Calu3 (cell line): ENCODE results near the gene IL20. TPM values are rescaled to one million over a fixed set of nuclear protein-coding genes. Genes with fewer than 3 reads are reported as not detected.

Experiments used
- BruUV-seq: library from RNA; stranded (reverse); fragments of 400-500 nt; replicated peaks from 2 replicates; lab custom pipeline; 2021; lab: Mats Ljungman, UMichigan
- CTCF ChIA-PET: fragments of 300-600 bp; sonication (Branson Sonifier 250); formaldehyde crosslinking; loops from one replicate; lab custom pipeline; 2022; ENCODE audit warnings: antibody characterized with exemption; lab: Charles Lee
- DNase-seq: peaks from one replicate; pipeline ENCODE4 v3.0.0; 2022
- H3K27ac Mint-ChIP-seq: one replicate; pipeline ENCODE4 v1.8.0; 2022; ENCODE audit warnings: mixed read lengths; ENCODE audit not compliant: unreplicated experiment
- H3K27me3 Mint-ChIP-seq: one replicate; pipeline ENCODE4 v1.8.0; 2022; ENCODE audit warnings: mixed read lengths; ENCODE audit not compliant: unreplicated experiment
- H3K36me3 Mint-ChIP-seq: one replicate; pipeline ENCODE4 v1.8.0; 2022; ENCODE audit warnings: mild to moderate bottlenecking, moderate library complexity, mixed read lengths; ENCODE audit not compliant: insufficient read depth, unreplicated experiment
- H3K4me1 Mint-ChIP-seq: one replicate; pipeline ENCODE4 v1.8.0; 2022; ENCODE audit warnings: mild to moderate bottlenecking, low read depth, mixed read lengths; ENCODE audit not compliant: unreplicated experiment
- H3K4me3 Mint-ChIP-seq: one replicate; pipeline ENCODE4 v1.8.0; 2022; ENCODE audit warnings: mild to moderate bottlenecking, low read depth, moderate library complexity, mixed read lengths; ENCODE audit not compliant: unreplicated experiment
- H3K9me3 Mint-ChIP-seq: one replicate; pipeline ENCODE4 v1.8.0; 2022; ENCODE audit warnings: low read depth, mixed read lengths; ENCODE audit not compliant: unreplicated experiment
- intact Hi-C: fragments of 100-400 bp; cut with micrococcal nuclease; formaldehyde crosslinking; loops from one replicate; pipeline ENCODE4 v1.10.0; 2022; ENCODE audit not compliant: unreplicated experiment
- total RNA-seq: library from RNA; stranded (reverse); gene quantifications from 2 replicates; pipeline ENCODE4 v1.2.3, GENCODE V29; 2022
- TF ChIP-seq, protein P1 (sequence below): fragments of 200-600 bp; IDR thresholded peaks from one replicate; pipeline ENCODE4 v1.8.0; 2022; ENCODE audit warnings: antibody characterized with exemption; ENCODE audit not compliant: unreplicated experiment

Gene IL20
- total RNA-seq, 1 experiment from 2014 or later, result not detected

DNA sequence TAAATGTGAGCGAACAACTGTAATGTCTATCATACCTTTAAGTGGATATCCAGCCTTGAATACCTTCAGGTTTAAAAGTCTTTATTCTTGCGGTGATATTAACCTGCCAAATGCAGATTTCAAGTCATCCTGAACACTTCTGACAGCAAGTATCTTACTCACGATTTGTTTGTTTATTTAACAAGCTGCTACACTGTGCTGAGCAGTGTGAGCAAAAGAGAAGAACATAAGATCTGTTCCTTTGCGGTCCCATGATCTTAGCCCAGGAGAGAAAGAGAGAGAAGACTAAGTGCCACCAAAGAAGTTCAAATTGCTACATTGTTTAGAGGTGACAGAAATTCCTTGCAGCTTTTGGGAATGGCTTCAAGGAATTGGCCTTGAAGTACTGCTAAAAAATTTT is 22.3 kb downstream of the IL20 start:
- no peak overlapping the region for H3K4me3 Mint-ChIP-seq
- CTCF ChIA-PET, result no interaction called here
- no peak overlapping the region for H3K27ac Mint-ChIP-seq
- TF ChIP-seq, protein P1, sequence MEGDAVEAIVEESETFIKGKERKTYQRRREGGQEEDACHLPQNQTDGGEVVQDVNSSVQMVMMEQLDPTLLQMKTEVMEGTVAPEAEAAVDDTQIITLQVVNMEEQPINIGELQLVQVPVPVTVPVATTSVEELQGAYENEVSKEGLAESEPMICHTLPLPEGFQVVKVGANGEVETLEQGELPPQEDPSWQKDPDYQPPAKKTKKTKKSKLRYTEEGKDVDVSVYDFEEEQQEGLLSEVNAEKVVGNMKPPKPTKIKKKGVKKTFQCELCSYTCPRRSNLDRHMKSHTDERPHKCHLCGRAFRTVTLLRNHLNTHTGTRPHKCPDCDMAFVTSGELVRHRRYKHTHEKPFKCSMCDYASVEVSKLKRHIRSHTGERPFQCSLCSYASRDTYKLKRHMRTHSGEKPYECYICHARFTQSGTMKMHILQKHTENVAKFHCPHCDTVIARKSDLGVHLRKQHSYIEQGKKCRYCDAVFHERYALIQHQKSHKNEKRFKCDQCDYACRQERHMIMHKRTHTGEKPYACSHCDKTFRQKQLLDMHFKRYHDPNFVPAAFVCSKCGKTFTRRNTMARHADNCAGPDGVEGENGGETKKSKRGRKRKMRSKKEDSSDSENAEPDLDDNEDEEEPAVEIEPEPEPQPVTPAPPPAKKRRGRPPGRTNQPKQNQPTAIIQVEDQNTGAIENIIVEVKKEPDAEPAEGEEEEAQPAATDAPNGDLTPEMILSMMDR, result no peak
- H3K9me3 Mint-ChIP-seq, result peaks cover under 1% of the 10 kb centered on the region
- H3K4me1 Mint-ChIP-seq, result no peaks in the 10 kb centered on the region
- DNase-seq, result no peak
- no peaks in the 10 kb centered on the region for H3K36me3 Mint-ChIP-seq
- intact Hi-C loops, result no loop called here
- no TSS peak for BruUV-seq
- peaks cover 79% of the 10 kb centered on the region for H3K27me3 Mint-ChIP-seq

DNA sequence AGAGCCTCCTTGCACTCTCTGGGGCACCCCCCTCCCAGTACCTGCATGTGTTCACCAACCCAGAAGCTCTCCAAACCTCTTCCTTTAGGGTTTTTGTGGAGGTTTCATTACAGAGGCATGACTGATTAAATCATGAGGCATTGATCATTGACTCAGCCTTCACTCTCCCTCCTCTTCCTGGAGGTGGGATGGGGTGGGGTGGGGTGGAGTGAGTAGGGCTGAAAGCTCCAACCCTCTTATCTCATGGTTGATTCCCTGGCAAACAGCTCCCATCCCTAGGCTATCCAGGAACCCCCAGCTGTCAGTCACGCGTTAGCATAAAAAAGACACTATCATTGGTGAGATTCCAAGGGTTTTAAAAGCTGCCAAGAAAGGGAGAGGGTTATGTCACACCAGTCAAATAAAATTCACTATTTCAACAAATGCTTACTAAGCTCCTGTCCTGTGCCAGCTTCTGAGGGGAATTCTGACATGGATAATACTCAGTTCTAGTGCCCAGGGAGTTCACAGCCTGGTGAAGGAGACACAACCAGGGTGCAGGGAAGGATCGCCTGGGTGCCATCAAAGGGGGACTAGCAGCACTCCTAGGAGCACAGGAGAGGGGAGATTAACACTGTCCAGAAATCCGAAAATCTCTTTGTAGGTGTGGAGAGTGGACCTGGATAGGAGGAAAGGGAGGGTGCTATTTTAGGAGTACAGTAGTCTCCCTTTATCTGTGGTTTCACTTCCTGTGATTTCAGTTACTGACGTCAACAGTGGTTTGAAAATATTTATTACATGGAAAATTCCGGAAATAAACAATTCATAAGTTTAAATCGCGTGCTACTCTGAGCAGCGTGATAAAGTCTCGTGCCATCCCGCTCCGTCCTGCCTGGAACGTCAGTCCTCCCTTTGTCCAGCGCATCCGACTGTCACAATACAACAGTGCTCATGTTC is 25.0 kb downstream of the IL20 start:
- CTCF ChIA-PET, result interaction anchor here (1.5 kb wide), 1 partner anchor 22 kb away, joined by 5 read pairs; no protein-coding TSS in a partner anchor
- intact Hi-C loops, result no loop called here
- no peak for DNase-seq
- H3K4me3 Mint-ChIP-seq, result no peak overlapping the region
- BruUV-seq, result no TSS peak
- H3K4me1 Mint-ChIP-seq, result no peaks in the 10 kb centered on the region
- H3K36me3 Mint-ChIP-seq, result no peaks in the 10 kb centered on the region
- H3K27ac Mint-ChIP-seq, result no peak overlapping the region
- peaks cover 70% of the 10 kb centered on the region for H3K27me3 Mint-ChIP-seq
- TF ChIP-seq, protein P1, result no peak
- H3K9me3 Mint-ChIP-seq, result peaks cover 3% of the 10 kb centered on the region

DNA sequence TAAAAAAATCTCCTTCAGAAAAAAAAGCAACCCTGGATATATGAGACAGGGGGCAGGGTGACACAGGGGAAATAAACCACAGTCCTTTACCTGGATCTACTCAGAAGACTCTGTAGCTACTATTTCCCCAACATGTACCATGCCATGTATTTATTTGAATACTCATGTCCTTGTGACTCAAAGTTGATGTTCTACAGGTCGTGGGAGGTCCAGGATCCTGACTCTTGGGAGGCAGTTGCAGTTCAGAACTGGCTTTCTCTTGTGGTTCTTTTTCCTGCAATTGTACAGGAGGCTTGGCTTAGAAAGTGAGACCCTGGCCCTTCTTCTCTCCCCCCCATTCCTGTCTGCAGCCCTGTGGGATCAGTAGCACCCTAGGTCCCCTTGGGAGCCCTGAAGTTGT is 26.0 kb downstream of the IL20 start:
- intact Hi-C loops, result no loop called here
- Mint-ChIP-seq H3K4me1 (no peaks in the 10 kb centered on the region), H3K27me3 (peaks cover 60% of the 10 kb centered on the region), H3K36me3 (no peaks in the 10 kb centered on the region), H3K9me3 (peaks cover 3% of the 10 kb centered on the region), H3K4me3 (no peak overlapping the region), H3K27ac (no peak overlapping the region)
- DNase-seq, result no peak
- CTCF ChIA-PET, result no interaction called here
- TF ChIP-seq, protein P1, result no peak
- no TSS peak for BruUV-seq

DNA sequence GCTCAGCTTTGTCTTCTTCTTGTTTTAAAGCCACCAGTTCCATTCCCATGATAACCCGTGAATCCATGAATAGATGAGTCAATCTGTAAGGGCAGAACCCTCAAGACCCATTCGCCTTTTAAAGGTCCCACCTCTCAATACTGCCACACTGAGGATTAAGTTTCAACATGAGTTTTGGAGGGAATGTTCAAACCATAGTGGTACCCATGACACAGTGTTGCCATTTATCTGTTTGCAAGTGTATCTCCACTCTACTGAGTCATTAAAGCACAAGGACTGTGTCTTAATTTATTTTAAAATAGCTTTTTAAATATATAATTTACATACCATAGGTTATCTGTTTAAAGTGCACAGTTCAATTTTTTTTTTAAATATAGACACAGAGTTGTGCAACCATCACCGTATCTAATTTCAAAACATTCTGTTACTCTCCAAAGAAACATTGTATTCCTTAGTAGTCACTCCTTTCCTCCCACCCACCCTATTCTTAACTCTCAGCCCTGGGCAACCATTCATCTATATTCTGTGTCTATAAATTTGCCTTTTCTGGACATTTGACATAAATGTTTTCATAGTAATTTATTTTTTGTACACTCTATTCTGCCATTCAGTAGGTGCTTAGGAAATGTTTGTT is 27.0 kb downstream of the IL20 start:
- H3K36me3 Mint-ChIP-seq, result no peaks in the 10 kb centered on the region
- H3K4me1 Mint-ChIP-seq, result no peaks in the 10 kb centered on the region
- no peak overlapping the region for H3K27ac Mint-ChIP-seq
- H3K4me3 Mint-ChIP-seq, result no peak overlapping the region
- BruUV-seq, result no TSS peak
- DNase-seq, result no peak
- TF ChIP-seq, protein P1, result no peak
- peaks cover 49% of the 10 kb centered on the region for H3K27me3 Mint-ChIP-seq
- H3K9me3 Mint-ChIP-seq, result peaks cover 3% of the 10 kb centered on the region
- CTCF ChIA-PET, result interaction anchor here (1.0 kb wide), 1 partner anchor 90 kb away, joined by 3 read pairs; no protein-coding TSS in a partner anchor
- intact Hi-C loops, result no loop called here
